ENCODE data around the gene FNTB. TPM values are rescaled to one million over a fixed set of nuclear protein-coding genes. Genes with fewer than 3 reads are reported as not detected.

FNTB gene
- total and polyA plus RNA-seq, 2 donors (not counting 3 experiments of a cell fraction or from before 2014, with no cell fraction given): 21.0 to 21.6 TPM

DNA sequence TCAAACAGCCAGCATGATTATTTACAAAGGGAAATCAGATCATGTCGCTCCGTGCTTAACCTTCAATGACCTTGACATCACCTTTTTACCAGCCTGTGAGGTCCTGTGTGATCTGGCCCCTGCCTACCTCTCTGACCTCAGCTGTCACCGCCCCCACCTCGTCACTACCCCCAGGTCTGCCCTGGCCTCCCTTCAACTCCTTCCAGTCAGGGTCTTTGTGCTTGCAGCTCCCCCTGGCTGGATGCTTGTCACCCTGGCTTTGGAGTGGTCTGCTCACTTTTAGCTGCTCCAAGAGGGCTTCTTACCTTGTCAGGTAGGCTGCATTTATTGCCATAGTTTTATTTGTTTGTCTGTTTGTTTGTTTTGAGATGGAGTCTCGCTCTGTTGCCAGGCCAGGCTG is 123.8 kb downstream of the FNTB start:
- no peak for FAIRE-seq

More for the DNA sequence above, 123.8 kb downstream of the FNTB start:
- Histone ChIP-seq H3K27ac (ENCODE audit: insufficient read depth, low read depth, low read length) (no peak overlapping the region), H3K27me3 (ENCODE audit: control insufficient read depth in 2 of 2, insufficient read depth in 2 of 2, low read length in 2 of 2) (peaks cover 0 to 5% of the 10 kb centered on the region in 2 experiments), H3K36me3 (ENCODE audit: control insufficient read depth in 2 of 2, extremely low read depth in 1 of 2, insufficient read depth in 2 of 2, low read length in 2 of 2) (no peaks in the 10 kb centered on the region), H3K9ac (replicated peaks; ENCODE audit: extremely low read depth, insufficient read depth, low read length) (no peak overlapping the region), H4K20me1 (replicated peaks; ENCODE audit: control insufficient read depth, extremely low read depth, insufficient read depth, low read length) (no peaks in the 10 kb centered on the region), H3K4me1 (ENCODE audit: control insufficient read depth, extremely low read depth, insufficient read depth, low read length) (no peaks in the 10 kb centered on the region), H3K9me3 (replicated peaks; ENCODE audit: control insufficient read depth, insufficient read depth, low read length) (no peaks in the 10 kb centered on the region), H2AFZ (ENCODE audit: low read depth, low read length) (no peak overlapping the region), H3K4me2 (ENCODE audit: insufficient read depth, low read length) (no peak overlapping the region), H3K4me3 (replicated peaks in 1 of 3; ENCODE audit: insufficient read depth in 1 of 3, low read depth in 1 of 3, low read length in 3 of 3) (no peak overlapping the region), H3K9me1 (replicated peaks; ENCODE audit: control insufficient read depth, extremely low read depth, insufficient read depth, low read length) (no peaks in the 10 kb centered on the region), H3K79me2 (ENCODE audit: control insufficient read depth, insufficient read depth, low read length) (no peaks in the 10 kb centered on the region)
- intact Hi-C loops (cut with micrococcal nuclease) (no loop called here), dilution Hi-C loops (cut with MboI; ENCODE audit: extremely low pct_ligation_motif_present, low sequenced_read_pairs) (no loop called here)
- TF ChIP-seq MYC (IDR thresholded peaks at IDR 0.05; ENCODE audit: low read depth, low read length): no peak
- TF ChIP-seq, protein P1, sequence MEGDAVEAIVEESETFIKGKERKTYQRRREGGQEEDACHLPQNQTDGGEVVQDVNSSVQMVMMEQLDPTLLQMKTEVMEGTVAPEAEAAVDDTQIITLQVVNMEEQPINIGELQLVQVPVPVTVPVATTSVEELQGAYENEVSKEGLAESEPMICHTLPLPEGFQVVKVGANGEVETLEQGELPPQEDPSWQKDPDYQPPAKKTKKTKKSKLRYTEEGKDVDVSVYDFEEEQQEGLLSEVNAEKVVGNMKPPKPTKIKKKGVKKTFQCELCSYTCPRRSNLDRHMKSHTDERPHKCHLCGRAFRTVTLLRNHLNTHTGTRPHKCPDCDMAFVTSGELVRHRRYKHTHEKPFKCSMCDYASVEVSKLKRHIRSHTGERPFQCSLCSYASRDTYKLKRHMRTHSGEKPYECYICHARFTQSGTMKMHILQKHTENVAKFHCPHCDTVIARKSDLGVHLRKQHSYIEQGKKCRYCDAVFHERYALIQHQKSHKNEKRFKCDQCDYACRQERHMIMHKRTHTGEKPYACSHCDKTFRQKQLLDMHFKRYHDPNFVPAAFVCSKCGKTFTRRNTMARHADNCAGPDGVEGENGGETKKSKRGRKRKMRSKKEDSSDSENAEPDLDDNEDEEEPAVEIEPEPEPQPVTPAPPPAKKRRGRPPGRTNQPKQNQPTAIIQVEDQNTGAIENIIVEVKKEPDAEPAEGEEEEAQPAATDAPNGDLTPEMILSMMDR (IDR thresholded peaks at IDR 0.05; ENCODE audit: extremely low read depth in 1 of 2, insufficient read depth in 1 of 2, low read depth in 1 of 2, low read length in 2 of 2): no peak
- no peak for TF ChIP-seq JUN (IDR thresholded peaks at IDR 0.05; ENCODE audit: borderline replicate concordance, insufficient read depth, insufficient read length, low read depth)
- TF ChIP-seq, protein P2, sequence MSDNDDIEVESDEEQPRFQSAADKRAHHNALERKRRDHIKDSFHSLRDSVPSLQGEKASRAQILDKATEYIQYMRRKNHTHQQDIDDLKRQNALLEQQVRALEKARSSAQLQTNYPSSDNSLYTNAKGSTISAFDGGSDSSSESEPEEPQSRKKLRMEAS (IDR thresholded peaks at IDR 0.05; ENCODE audit: insufficient read depth, insufficient read length): no peak
- TF ChIP-seq EZH2 (IDR thresholded peaks at IDR 0.05; ENCODE audit: borderline replicate concordance, low read depth, low read length, severe bottlenecking): no peak
- TF ChIP-seq POLR2A (IDR thresholded peaks at IDR 0.05; ENCODE audit: low read depth, low read length): no peak
- no peak for TF ChIP-seq POLR2AphosphoS5 (IDR thresholded peaks at IDR 0.05; ENCODE audit: insufficient read depth, low read depth, low read length)
- no peak for TF ChIP-seq GATA2 (IDR thresholded peaks at IDR 0.05; ENCODE audit: insufficient read depth, insufficient read length, low read depth, low read length)
- no peak for TF ChIP-seq FOS (IDR thresholded peaks at IDR 0.05; ENCODE audit: borderline replicate concordance, insufficient read depth, low read length)
- CTCF ChIA-PET: no interaction called here
- BruUV-seq (replicated peaks): no TSS peak
- POLR2A ChIA-PET: no interaction called here
- DNase-seq (ENCODE audit: low read depth, low spot score): no peak

Small RNA genes lying within 50 kb of the gene (microRNA-seq; reads per million reads assigned to microRNA genes)
- gene MIR4706 (ENCODE audit: borderline number of aligned reads, borderline replicate concordance): 1.2 reads per million

Small RNA genes lying within 50 kb of the gene (small RNA-seq; reads per million reads assigned to genes)
- gene MIR4706 (ENCODE audit: insufficient read depth, insufficient read length, low read depth, low replicate concordance): not detected

Other genes with a start within 250 kb of the FNTB start
- gene SPTB, start 107.0 kb upstream of the FNTB start, total RNA-seq: 0.07 TPM in 1 of 2 replicates, not detected in the other
- gene SPTB, start 107.0 kb upstream of the FNTB start, polyA plus RNA-seq: 0.02 and 0.03 TPM in 2 replicates
- gene CHURC1, start 72.4 kb upstream of the FNTB start, total RNA-seq: 44.0 and 44.4 TPM in 2 replicates
- 56.5 and 62.2 TPM in 2 replicates for gene CHURC1, start 72.4 kb upstream of the FNTB start, polyA plus RNA-seq
- gene GPX2, start 44.1 kb upstream of the FNTB start, total RNA-seq: not detected in 2 replicates
- gene GPX2, start 44.1 kb upstream of the FNTB start, polyA plus RNA-seq: not detected in 2 replicates
- 24.9 and 26.7 TPM in 2 replicates for gene RAB15, start 14.6 kb upstream of the FNTB start, total RNA-seq
- 33.3 and 34.3 TPM in 2 replicates for gene RAB15, start 14.6 kb upstream of the FNTB start, polyA plus RNA-seq
- 79.5 and 84.6 TPM in 2 replicates for gene MAX, start 115.6 kb downstream of the FNTB start, total RNA-seq
- 57.1 and 70.1 TPM in 2 replicates for gene MAX, start 115.6 kb downstream of the FNTB start, polyA plus RNA-seq

All from endothelial cell of umbilical vein (primary cell).